Measurements from ENCODE around the gene NBEA.
"Not testable (repeated sequence)": the region's sequence is repeated elsewhere in the genome, so short reads cannot be mapped to it uniquely, and the experiment has no call there.

The NBEA gene

DNA sequence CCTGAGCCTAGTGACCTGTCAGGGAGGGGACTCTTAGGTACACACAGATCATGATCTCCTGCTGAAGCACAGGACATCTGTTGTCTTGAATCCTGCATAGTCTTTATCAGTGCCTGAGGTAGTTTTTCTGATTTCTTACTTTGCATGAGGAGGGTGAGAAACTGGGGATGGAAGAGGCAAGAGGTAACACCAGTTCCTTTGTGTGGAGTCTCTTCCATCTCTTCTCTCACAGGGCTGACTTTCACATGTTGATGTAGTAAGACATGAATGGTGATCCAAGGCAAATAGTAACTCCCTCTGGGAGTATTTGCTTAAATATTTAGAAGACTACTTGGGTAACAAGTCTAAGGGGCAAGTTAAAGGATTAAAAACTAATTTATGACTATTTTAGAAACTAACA is 9.5 kb downstream of the NBEA start:
- DNase-seq = no peak

DNA sequence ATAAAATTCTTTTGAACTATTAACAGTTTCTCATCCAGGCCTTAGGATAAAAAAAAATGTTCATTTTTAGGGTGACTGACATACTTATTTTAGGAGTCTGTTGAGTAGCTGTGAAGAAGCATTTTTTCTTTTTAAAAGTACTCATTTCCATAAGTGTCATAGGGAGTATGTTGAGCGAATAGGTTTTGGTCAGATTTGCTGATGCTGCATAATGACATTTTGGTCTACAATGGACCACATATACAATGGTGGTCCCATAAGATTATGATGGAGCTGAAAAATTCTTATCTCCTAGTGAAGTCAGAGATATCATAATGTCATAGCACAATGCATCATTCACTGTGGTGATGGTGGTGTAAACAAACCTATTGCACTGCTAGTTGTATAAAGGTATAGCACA is 17.4 kb downstream of the NBEA start:
- DNase-seq = no peak

DNA sequence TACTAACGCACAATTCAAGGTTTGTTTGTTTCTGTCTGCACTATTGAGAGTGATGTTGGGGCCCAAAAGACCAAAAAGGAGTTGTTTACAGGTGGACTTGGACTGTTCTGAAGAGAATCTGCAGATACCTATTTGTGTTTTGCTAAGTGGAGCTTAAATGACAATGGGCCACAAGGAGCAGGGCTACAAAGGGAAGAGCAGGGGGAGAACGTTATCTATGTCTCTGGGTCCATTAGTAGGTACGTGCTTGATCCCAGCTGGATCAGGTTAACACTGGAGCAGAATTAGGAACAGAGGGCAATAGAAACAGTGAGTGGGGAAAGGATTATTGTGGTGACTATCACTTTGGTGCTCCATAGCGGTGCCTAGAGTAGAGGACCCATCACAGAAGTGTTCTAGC is 22.5 kb downstream of the NBEA start:
- DNase-seq = no peak

DNA sequence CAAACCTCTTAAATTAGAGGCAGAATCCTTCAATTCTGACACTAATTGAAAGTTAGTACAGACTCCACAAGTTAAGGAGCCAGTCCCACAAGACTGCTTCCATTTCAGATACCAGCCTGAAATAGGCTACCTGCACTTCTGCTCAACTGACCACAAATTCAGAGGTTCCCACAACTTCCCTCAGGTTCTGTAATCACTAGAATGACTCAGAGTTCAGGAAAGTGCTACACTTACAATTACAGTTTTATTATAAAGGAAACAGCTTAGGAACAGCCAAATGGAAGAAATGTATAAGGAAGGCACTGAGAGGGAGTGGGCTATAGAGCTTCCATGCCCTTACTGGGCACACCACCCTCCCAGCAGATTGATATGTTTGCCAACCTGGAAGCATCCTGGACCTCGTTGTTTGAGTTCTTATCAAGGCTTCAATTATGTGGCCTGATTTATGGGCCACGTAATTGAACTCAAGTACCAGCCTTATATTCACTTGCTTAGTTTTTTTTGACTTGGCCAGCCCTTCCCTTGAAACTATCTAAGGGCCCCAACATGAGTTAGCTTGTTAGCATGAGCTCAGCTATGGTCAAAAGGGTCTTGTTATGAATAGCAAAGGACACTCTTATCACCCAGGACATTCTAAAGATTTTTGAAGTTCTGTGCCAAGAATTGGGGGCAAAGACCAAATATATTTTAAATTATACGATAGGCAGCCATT is 25.9 kb downstream of the NBEA start:
- DNase-seq = peak; percentile 1

DNA sequence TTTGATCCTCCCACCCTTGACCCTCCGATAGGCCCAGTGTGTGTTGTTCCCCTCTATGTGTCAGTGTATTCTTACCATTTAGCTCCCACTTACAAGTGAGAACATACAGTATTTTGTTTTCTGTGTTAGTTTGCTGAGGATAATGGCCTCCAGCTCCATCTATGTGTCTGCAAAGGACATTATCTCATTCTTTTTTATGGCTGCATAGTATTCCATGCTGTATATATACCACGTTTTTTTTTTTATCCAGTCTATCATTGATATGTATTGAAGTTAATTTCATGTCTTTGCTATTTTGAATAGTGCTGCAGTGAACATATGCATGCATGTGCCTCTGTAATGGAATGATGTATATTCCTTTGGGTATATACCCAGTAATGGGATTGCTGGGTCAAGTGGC is 27.5 kb downstream of the NBEA start:
- DNase-seq = not testable (repeated sequence)

DNA sequence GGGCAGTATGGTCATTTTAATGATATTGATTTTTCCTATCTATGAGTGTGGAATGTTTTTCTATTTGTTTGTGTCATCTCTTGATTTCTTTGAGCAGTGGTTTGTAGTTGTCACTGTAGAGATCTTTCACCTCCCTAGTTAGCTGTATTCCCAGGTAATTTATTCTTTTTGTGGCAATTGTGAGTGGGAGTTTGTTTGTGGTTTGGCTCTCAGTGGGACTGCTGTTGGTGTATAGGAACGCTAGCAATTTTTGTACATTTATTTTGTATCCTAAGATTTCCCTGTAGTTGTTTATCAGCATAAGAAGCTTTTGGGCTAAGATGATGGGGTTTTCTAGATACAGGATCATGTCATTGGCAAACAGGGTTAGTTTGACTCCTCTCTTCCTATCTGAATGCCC is 28.9 kb downstream of the NBEA start:
- DNase-seq = no peak

DNA sequence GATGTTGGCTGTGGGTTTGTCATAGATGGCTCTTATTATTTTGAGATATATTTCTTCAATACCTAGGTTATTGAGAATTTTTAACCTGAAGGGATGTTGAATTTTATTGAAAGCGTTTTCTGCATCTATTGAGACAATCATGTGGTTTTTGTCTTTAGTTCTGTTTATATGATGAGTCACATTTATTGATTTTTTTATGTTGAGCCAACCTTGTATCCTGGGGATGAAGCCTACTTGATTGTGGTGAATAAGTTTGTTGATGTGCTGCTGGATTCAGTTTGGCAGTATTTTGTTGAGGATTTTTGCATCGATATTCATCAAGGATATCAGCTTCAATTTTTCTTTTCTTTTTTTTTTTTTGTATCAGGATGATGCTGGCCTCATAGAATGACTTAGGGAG is 29.4 kb downstream of the NBEA start:
- DNase-seq = no peak

DNA sequence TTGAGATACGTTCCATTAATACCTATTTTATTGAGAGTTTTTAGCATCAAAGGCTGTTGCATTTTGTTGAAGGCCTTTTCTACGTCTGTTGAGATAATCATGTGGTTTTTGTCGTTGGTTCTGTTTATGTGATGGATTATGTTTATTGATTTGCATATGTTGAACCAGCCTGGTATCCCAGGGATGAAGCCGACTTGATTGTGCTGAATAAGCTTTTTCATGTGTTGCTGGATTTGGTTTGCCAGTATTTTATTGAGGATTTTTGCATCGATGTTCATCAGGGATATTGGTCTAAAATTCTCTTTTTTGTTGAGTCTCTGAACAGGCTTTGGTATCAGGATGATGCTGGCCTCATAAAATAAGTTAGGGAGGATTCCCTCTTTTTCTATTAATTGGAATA is 43.1 kb downstream of the NBEA start:
- DNase-seq = not testable (repeated sequence)

DNA sequence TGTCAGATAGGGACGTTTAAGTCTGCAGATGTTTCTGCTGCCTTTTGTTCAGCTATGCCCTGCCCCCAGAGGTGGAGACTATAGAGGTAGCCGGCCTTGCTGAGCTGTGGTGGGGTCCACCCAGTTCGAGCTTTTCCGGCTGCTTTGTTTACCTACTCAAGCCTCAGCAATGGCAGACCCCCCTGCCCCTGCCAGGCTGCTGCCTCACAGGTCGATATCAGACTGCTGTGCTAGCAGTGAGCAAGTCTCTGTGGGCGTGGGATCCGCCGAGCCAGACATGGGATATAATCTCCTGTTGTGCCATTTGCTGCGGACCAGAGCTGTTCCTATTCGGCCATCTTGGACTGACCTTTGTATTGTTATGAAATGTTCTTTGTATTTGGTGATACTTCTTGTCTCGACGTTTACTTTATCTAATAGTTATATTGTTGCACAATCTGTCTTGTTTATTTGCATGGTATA is 46.3 kb downstream of the NBEA start:
- DNase-seq = no peak

DNA sequence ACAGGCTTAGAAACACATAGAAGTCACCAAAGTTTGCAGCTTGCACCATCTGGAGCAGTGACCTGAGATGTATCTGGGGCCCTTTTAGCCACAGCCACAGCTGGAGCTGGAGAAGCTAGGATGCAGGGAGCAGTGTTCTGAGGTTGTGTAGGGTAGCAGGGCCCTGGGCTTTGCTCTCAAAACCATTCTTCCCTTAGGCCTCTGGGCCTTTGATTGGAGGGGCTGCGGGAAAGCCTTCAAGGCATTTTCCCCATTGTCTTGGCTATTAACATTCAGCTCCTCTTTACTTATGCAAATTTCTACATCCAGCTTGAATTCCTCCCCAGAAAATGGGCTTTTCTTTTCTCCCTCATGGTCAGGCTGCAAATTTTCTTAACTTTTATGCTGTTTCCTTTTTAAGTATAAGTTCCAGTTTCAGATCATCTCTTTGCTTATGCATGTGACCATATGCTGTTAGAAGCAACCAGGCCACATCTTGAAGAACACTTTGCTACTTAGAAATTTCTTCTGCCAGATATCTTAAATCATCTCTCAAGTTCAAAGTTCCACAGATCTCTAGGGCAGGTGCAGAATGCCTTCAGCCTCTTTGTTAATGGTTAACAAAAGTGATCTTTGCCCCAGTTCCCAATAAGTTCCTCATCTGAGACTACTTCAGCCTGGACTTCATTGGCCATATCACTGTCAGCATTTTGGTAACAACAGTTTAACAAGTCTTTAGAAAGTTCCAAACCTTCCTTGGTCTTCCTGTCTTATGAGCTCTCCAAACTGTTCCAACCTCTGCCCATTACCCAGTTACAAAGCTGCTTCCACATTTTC is 48.5 kb downstream of the NBEA start:
- DNase-seq = no peak

DNA sequence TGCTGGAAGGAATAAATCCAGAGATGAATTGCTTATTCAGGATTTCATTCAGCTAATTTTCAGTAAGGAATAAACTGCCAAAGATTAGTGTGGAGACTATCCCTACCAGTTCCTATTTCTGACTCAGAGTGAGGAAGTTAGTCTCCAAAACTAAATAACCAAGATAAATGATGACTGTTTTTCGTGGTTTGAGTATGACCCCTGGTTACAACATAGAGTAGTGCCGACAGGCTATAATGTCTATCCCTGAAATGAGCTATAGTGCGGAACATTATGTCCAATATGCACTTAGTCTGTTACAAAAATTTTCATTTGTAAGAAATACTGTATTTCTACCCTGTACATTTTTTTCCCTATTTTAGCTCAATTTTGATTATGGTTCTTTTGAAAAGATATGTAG is 51.4 kb downstream of the NBEA start:
- DNase-seq = peak; percentile 31

DNA sequence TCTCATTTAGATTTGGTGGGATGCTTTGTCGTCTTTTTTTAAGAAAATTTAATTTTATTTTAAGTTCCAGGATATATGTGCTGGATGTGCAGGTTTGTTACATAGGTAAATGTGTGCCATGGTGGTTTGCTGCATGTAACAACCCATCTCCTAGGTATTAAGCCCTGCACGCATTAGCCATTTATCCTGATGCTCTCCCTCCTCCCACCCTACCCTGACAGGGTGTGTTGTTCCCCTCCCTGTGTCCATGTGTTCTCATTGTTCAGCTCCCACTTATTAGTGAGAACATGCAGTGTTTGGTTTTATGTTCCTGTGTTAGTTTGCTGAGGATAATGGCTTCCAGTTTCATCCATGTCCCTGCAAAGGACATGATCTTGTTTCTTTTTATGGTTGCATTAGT is 61.7 kb downstream of the NBEA start:
- not testable (repeated sequence) for DNase-seq

DNA sequence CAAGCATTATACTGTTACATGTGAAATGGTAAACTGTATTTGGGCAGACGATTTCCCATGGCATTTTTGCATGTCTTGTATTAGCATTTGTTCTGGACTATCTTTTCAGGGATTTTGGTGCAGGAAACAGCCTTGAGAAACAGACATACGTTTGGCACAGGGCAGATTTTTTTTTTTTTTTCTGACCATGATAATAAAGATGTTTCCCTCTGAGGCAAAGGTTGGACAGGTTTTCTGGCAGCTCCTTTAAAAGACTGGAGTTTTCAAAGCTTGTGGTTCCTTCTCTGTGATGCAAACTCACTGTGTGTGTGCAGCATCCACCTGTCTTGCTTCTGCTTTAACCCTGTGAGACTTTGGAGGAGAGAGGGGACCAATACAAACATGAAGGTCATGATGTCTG is 63.0 kb downstream of the NBEA start:
- no peak for DNase-seq

DNA sequence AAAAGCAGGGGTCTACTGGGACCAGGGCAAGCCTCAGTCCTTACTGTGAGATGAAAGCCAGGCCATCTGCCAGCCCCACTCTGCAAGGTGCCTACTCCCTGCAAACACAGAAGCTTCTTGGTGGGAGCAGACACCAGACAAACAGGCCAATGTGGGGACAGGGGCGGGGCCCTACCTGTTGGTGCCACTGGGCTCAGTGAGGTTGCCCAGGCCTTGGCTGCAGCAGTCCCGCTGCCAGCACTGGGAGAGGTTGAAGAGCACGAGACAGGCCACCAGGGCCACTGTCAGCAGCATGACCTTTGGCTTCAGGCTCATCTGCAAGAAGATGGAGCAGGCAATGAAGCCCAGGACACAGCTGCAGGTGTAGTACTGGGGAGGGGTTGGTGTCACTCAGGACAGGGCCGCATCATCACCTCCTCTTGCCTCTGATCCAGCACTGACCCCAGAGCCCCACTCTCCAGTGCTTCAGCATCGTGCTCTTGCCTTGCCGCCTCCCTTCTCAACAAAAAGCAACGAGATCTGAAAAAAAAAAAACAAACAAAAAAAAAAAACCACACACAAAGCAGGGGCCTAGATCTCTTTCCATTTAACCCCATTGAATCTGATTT is 72.6 kb downstream of the NBEA start:
- DNase-seq = no peak

DNA sequence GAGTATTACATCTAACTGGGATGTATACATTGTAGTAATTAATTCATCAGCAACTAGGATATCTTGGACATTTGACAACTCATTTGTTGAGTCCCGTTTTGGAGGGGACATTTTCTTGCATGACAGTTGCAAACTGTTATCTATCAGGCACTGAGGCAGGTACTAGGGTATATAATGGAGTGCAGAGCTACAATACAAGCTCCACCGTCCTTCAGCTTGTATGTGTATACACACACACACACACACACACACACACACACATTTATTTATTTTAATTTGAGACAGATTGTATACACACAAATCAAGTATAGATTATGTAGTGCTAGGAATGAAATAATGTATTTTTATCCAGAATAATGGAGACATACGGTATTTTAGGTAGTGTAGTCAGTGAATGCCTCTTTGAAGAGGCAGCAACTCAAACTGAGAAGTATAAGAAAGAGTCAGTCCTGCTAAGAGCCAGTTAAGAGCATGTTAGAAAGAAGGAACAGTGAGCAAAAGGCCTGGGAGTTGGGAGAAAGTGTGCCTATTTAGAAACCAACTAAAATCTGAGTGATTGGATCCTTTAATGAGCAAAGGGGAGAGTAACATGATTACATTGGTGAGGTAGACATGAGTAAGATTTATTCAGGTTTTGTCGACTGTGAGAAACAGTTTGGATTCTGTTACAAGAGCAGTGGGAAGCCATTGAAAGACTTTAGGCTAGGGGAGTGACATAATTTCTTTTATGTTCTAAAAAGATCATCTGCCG is 74.5 kb downstream of the NBEA start:
- no peak for DNase-seq

DNA sequence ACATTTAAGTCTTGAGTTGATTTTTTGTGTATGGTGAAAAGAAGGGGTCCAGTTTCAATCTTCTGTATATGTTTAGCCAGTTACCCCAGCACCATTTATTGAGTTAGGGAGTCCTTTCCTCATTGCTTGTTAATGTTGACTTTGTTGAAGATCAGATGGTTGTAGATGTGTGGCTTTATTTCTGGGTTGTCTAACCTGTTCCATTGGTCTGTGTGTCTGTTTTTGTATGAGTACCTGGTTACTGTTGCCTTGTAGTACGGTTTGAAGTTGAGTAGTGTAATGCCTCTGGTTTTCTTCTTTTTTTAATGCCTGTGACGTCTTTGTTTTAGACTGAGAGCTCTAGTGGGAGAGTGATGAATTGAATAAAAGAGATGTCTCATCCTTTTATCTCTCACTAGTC is 83.2 kb downstream of the NBEA start:
- DNase-seq = no peak

DNA sequence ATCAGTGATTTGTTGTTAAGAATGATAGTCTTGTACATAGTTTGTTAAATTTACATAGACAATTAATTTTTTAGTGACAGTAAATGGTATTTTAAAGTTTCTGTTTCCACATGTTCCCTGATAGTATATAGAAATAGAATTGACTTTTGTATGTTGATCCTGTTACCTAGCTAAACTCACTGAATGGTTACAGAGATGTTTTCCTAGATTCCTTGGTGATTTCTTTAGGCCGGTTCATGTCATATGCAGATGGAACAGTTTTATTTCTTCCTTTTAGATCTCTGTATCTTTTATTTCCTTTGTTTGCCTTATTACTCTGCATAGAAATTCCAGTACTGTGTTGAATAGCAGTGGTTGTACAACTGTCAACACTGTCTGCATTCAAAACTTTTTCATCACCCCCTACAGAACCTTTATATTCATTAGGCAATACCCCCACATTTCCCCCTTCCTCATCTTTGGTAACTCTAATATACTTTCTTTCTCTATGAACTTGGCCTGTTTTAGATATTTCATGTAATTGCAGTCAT is 86.3 kb downstream of the NBEA start:
- no peak for DNase-seq

DNA sequence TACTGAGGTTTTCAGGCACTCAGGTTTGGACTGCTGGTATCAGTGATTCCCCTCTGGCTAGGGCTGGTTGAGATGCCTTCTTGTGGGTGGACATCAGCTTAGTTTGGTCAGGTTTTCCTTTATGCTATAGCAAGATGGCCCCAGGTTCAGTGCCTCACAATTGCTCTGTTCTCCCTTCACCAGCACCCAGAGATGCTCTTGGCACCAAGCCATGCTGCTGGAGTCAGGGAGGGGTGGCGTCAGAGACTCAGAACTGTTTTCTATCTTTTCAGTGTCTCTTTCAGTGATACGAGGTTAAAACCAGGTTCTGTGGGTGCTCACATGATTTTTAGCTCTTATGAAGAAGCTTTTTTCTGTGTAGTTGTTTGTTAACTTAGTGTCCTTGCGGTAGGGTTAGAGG is 96.9 kb downstream of the NBEA start:
- no peak for DNase-seq

DNA sequence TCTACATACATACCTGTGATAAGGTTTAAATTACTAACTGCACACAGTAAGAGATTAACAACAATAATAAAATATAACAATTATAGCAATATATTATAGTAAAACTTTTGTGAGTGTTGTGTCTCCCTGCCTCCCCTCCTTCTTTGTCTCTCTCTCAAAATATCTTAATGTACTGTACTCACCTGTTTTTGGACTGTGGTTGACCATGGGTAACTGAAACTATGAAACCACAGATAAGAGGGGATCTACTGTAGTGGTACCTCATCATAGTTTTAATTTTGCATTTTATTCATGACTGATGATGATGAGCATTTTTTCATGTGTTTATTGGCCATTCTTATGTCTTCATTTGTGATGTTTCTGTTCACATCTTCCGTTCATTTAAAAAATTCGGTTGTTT is 104.5 kb downstream of the NBEA start:
- no peak for DNase-seq

DNA sequence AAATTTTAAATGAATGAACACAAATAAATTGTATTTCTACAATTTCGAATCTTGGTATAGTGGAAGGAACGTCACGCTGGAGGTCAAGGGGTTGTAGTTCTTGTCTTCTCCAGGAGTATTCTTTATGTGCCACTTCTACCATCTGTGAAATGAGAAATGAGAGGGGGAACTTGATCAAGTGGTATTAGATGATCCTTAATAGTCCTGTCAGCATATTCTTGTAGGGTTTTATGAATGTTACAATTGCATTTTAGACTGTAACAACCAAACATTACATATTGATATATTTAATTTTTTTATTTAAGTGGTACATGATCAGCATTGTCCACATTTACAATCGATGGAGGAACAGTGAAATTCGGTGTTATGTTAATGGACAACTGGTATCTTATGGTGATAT is 113.6 kb downstream of the NBEA start:
- no peak for DNase-seq

DNA sequence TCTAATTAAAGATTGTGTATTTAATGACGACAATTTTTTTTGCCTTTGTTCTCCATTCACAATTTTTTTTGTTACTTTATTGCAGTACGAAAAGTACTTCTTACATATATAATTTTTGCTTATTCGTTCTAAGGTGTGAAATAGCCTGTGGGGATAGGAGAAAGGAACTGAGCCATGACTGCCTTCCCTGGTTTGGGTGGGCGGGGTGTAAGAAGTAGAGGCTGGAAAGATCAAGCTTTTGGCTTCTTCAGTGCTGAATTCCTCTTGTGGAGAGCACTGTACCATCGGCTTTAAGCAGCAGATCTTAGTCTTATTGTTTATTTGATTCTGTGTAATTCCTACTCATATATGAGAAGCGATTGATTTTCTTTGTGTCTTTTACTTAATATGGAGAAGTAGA is 115.8 kb downstream of the NBEA start:
- DNase-seq = no peak

DNA sequence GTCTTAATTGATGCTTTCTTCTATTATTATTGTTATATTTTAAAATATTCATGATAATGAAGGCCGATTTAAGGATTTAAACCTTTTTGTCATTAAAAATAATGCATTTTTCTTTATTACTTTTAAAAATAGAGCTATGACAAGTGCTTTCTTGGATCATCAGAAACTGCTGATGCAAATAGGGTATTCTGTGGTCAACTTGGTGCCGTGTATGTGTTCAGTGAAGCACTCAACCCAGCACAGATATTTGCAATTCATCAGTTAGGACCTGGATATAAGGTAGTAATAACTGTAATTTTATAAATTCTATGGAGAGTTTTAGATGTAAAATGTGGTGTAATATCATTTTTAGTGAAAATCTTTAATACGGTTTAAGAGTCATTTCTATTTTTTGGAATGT is 116.5 kb downstream of the NBEA start:
- DNase-seq = not testable (repeated sequence)

DNA sequence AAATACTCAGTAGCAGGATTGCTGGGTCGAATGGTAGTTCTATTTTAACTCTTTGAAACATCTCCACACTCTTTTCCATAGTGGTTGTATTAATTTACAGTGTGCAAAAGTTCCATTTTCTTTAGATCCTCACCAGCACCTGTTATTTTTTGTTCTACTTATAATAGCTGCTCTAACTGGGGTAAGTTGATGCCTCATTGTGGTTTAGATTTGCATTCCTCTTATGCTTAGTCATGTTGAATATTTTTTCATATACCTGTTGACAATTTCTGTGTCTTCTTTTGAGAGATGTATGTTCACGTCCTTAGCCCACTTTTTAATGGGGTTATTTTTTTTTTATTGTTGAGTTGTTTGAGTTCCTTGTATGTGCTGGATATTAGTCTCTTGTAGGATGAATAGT is 144.6 kb downstream of the NBEA start:
- DNase-seq = no peak

All from OCI-M1 (cell line).